ENCODE measurements around the gene IGIP. TPM values are rescaled to one million over a fixed set of nuclear protein-coding genes. Genes with fewer than 3 reads are reported as not detected.

The IGIP gene
- total and polyA plus RNA-seq, 2 of the 8 experiments (the other 6 are each of a cell fraction or from before 2014, with no cell fraction given) = 0.32 to 0.69 TPM

- H3K4me2 ChIP-seq (ENCODE audit: insufficient read depth in 1 of 2, low read depth in 2 of 2, low read length in 2 of 2) = no peak overlapping the region
- H3K4me1 ChIP-seq (replicated peaks in 1 of 4; ENCODE audit: control insufficient read depth in 3 of 4, insufficient read depth in 4 of 4, low read length in 3 of 4) = peaks cover 0 to 4% (median 0%) of the 10 kb centered on the region in 4 experiments; a peak in 1 of 7 replicates
- no peak overlapping the region for H3K23ac ChIP-seq (ENCODE audit: insufficient read length)
- H2AFZ ChIP-seq (ENCODE audit: low read length) = no peak overlapping the region
- CTCF ChIA-PET (ENCODE audit: partially characterized antibody) = interaction anchor here (0.7 to 9.5 kb wide), 11 partner anchors 9 to 537 kb away, joined by 3 to 105 read pairs (median 4); no protein-coding TSS in a partner anchor
- no peak overlapping the region for H3K4me3 ChIP-seq (ENCODE audit: extremely low read depth in 1 of 4, insufficient read depth in 2 of 4, low read depth in 3 of 4, low read length in 4 of 4)
- H2BK5ac ChIP-seq (ENCODE audit: low read depth, low read length) = no peak overlapping the region
- H3K4ac ChIP-seq (replicated peaks; ENCODE audit: insufficient read length, low read depth, low read length) = no peak overlapping the region
- H3K9me3 ChIP-seq (ENCODE audit: insufficient read depth in 2 of 2, low read depth in 1 of 2, low read length in 1 of 2) = no peaks in the 10 kb centered on the region
- H3K36me3 ChIP-seq (ENCODE audit: control insufficient read depth in 2 of 4, insufficient read depth in 4 of 4, low read length in 3 of 4) = no peaks in the 10 kb centered on the region
- H3K56ac ChIP-seq (replicated peaks; ENCODE audit: insufficient read length, low read depth, low read length) = no peak overlapping the region
- no peak overlapping the region for H3K18ac ChIP-seq (ENCODE audit: extremely low read depth, low read length)
- H3K14ac ChIP-seq (ENCODE audit: insufficient read length) = no peak overlapping the region
- H4K5ac ChIP-seq (ENCODE audit: insufficient read length, low read depth, low read length) = no peak overlapping the region
- H3K23me2 ChIP-seq (ENCODE audit: low read depth, low read length) = no peaks in the 10 kb centered on the region
- no peaks in the 10 kb centered on the region for H4K20me1 ChIP-seq (replicated peaks in 1 of 2; ENCODE audit: control insufficient read depth in 1 of 2, insufficient read depth in 2 of 2, low read length in 2 of 2)
- WGBS, 2 experiments (ENCODE audit: extremely low coverage in 1 of 2, insufficient coverage in 1 of 2, insufficient read length in 1 of 2, insufficient replicate concordance in 2 of 2, low coverage in 1 of 2, low lambda C conversion rate in 2 of 2, missing lambda C conversion rate in 1 of 2) = 88% methylated on average over 1 of the region's 1 CpG; no CpG with 5 or more reads in 1 of the 2 experiments
- no peak overlapping the region for H2BK12ac ChIP-seq (ENCODE audit: low read depth, low read length)
- no peak overlapping the region for H3K27ac ChIP-seq (ENCODE audit: low read depth, low read length)
- H3K79me1 ChIP-seq (ENCODE audit: low read depth, low read length) = no peaks in the 10 kb centered on the region
- no peak overlapping the region for H4K91ac ChIP-seq (replicated peaks; ENCODE audit: insufficient read length, low read length)
- H2BK120ac ChIP-seq (replicated peaks; ENCODE audit: low read depth, low read length) = no peak overlapping the region
- H3K27me3 ChIP-seq (replicated peaks in 1 of 4; ENCODE audit: control insufficient read depth in 3 of 4, extremely low read depth in 1 of 4, insufficient read depth in 3 of 4, low read length in 3 of 4) = no peaks in the 10 kb centered on the region
- no peaks in the 10 kb centered on the region for H3K79me2 ChIP-seq (ENCODE audit: control insufficient read depth in 1 of 2, insufficient read depth in 2 of 2, low read length in 2 of 2)
- no peak overlapping the region for H4K8ac ChIP-seq (ENCODE audit: extremely low read depth, insufficient read depth, low read length)
- H2BK15ac ChIP-seq (ENCODE audit: low read length) = no peak overlapping the region
- POLR2A ChIA-PET (ENCODE audit: partially characterized antibody) = no interaction called here
- H2AK5ac ChIP-seq (ENCODE audit: low read depth, low read length) = no peak overlapping the region
- H2BK20ac ChIP-seq (ENCODE audit: low read length) = no peak overlapping the region
- no peak for FAIRE-seq
- no peak for DNase-seq (ENCODE audit: low read depth in 1 of 2, low spot score in 2 of 2)
- no peak overlapping the region for H3K9ac ChIP-seq (replicated peaks in 1 of 4; ENCODE audit: extremely low read depth in 1 of 4, low read depth in 3 of 4, low read length in 3 of 4)
- TF ChIP-seq KDM1A (IDR thresholded peaks at IDR 0.05; ENCODE audit: borderline replicate concordance, low read length) (no peak), SIN3A (conservative IDR thresholded peaks at IDR 0.05 in 1 of 2, IDR thresholded peaks at IDR 0.05 in 1 of 2; ENCODE audit: low read depth in 1 of 2, low read length in 2 of 2) (no peak), SIX5 (IDR thresholded peaks at IDR 0.05; ENCODE audit: low read depth, low read length) (no peak), YY1 (IDR thresholded peaks at IDR 0.05; ENCODE audit: low read depth, low read length) (no peak), RNF2 (IDR thresholded peaks at IDR 0.05; ENCODE audit: borderline replicate concordance, low read depth, low read length, missing control alignments, poor library complexity, severe bottlenecking) (no peak), MAFK (IDR thresholded peaks at IDR 0.05; ENCODE audit: low read depth, low read length) (no peak), RAD21 (IDR thresholded peaks at IDR 0.05 in 1 of 2, conservative IDR thresholded peaks at IDR 0.05 in 1 of 2; ENCODE audit: low read depth in 2 of 2, low read length in 2 of 2) (no peak), TAF7 (optimal IDR thresholded peaks at IDR 0.05; ENCODE audit: borderline replicate concordance, low read depth, low read length) (no peak), FOSL1 (IDR thresholded peaks at IDR 0.05; ENCODE audit: insufficient read depth, low read depth, low read length) (no peak), CHD2 (IDR thresholded peaks at IDR 0.05; ENCODE audit: low read length) (no peak), NRF1 (IDR thresholded peaks at IDR 0.05; ENCODE audit: low read depth, low read length) (no peak), CBX5 (IDR thresholded peaks at IDR 0.05; ENCODE audit: low read depth, low read length) (no peak), SRF (IDR thresholded peaks at IDR 0.05; ENCODE audit: low read depth, low read length) (no peak)
Measured at GRCh38 chr5:140136624-140137023, 10.9 kb downstream of the IGIP start.

Measured in H1 (cell line).